ENCODE measurements around the gene GSG1L2.

GRCh38 chr17:9862220-9862619, 40.3 kb upstream of the GSG1L2 start:
- no peak for TF ChIP-seq CTCF (conservative IDR thresholded peaks at IDR 0.05; ENCODE audit: low read depth, low read length)
- TF ChIP-seq EZH2phosphoT487 (IDR thresholded peaks at IDR 0.05; ENCODE audit: borderline replicate concordance, low read length), result no peak
- no peak for TF ChIP-seq EZH2 (IDR thresholded peaks at IDR 0.05; ENCODE audit: low read length, unreplicated experiment)
